A673 (cell line): Measurements from ENCODE around the gene MPHOSPH9. TPM values are rescaled to one million over a fixed set of nuclear protein-coding genes. Genes with fewer than 3 reads are reported as not detected.

ENCODE experiments used
- BruUV-seq: library from RNA; stranded (reverse); fragments of 400-500 nt; replicated peaks from 2 replicates; lab custom pipeline; 2021; lab: Mats Ljungman, UMichigan
- CTCF ChIA-PET: fragments of 300-600 bp; sonication (Branson Sonifier 250); formaldehyde crosslinking; loops from one replicate; lab custom pipeline; 2022; ENCODE audit warnings: antibody characterized with exemption; lab: Charles Lee
- POLR2A ChIA-PET: fragments of 300-600 bp; sonication (Branson Sonifier 250); formaldehyde crosslinking; loops from one replicate; lab custom pipeline; 2022; ENCODE audit warnings: antibody characterized with exemption; ENCODE audit not compliant: low non-redundant PET; lab: Charles Lee
- DNase-seq: peaks from one replicate; pipeline ENCODE4 v3.0.0-alpha.2; 2015; ENCODE audit warnings: low spot score
- H3K27ac ChIP-seq: fragments of 200-600 bp; sonication (generic); 2 replicates; pipeline ENCODE4 v1.5.1; 2016; ENCODE audit warnings: mixed run types, low read depth, mild to moderate bottlenecking, mixed read lengths, antibody characterized with exemption, low read length; ENCODE audit not compliant: poor library complexity, severe bottlenecking
- H3K27me3 ChIP-seq: fragments of 200-600 bp; sonication (generic); replicated peaks from 2 replicates; pipeline ENCODE4 v1.6.1; 2017; ENCODE audit warnings: mixed run types, low read depth, mild to moderate bottlenecking, mixed read lengths, antibody characterized with exemption, low read length; ENCODE audit not compliant: insufficient read depth, poor library complexity
- H3K36me3 ChIP-seq: fragments of 200-600 bp; sonication (generic); 2 replicates; pipeline ENCODE4 v1.6.1; 2016; ENCODE audit warnings: mixed run types, mild to moderate bottlenecking, mixed read lengths, antibody characterized with exemption, low read length; ENCODE audit not compliant: insufficient read depth, poor library complexity, severe bottlenecking
- H3K4me1 ChIP-seq: fragments of 200-600 bp; sonication (generic); 2 replicates; pipeline ENCODE4 v1.6.1; 2017; ENCODE audit warnings: mixed run types, mild to moderate bottlenecking, mixed read lengths, antibody characterized with exemption, low read length; ENCODE audit not compliant: insufficient read depth, poor library complexity, severe bottlenecking
- H3K4me3 ChIP-seq: fragments of 200-600 bp; sonication (generic); 2 replicates; pipeline ENCODE4 v1.5.1; 2016; ENCODE audit warnings: low read depth, mixed run types, mild to moderate bottlenecking, mixed read lengths, low read length; ENCODE audit not compliant: poor library complexity, severe bottlenecking
- H3K9me3 ChIP-seq: fragments of 200-600 bp; sonication (generic); 2 replicates; pipeline ENCODE4 v1.6.1; 2016; ENCODE audit warnings: mixed run types, low read depth, mild to moderate bottlenecking, mixed read lengths, antibody characterized with exemption, low read length; ENCODE audit not compliant: poor library complexity, severe bottlenecking
- CTCF ChIP-seq: fragments of 300-800, 200-600 bp; sonication (generic); conservative IDR thresholded peaks from 2 replicates; pipeline ENCODE4 v1.5.1; 2017; ENCODE audit warnings: low read depth, mild to moderate bottlenecking, antibody characterized with exemption, low read length, moderate library complexity, mixed read lengths
- EZH2 ChIP-seq: fragments of 200-600 bp; sonication (generic); IDR thresholded peaks from 2 replicates; pipeline ENCODE4 v1.6.1; 2017; ENCODE audit warnings: borderline replicate concordance, low read depth, mild to moderate bottlenecking, mixed read lengths, antibody characterized with exemption, low read length; ENCODE audit not compliant: poor library complexity, severe bottlenecking
- intact Hi-C: fragments of 100-400 bp; cut with micrococcal nuclease; formaldehyde crosslinking; loops from one replicate; pipeline ENCODE4 v1.10.0; 2022; ENCODE audit not compliant: unreplicated experiment
- total RNA-seq: library from RNA; stranded (reverse); gene quantifications from 2 replicates; pipeline ENCODE4 v1.2.3, GENCODE V29; 2021

The MPHOSPH9 gene
- total RNA-seq, 1 experiment from 2014 or later, result 80.8 TPM

DNA sequence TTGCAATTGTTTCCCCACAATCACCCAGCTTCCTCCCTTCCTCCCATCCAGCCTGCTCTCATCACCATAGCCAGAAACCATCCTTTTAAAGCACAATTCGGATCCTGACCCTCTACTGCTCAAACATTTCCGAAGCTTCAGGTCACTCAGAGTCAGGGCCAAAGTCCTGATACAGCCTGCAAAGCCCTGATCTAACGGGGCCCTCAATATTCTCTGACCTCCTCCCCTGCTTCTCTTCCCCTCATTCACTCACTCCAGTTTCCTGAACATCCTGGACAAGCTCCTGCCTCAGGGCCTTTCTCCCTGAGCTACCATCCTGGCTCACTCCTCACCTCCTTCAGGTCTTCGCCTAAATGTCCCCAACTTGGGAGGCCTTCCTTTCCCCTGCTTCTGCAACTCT is 128.1 kb downstream of the MPHOSPH9 start:
- ChIA-PET CTCF (no interaction called here), POLR2A (no interaction called here)
- H3K4me1 ChIP-seq, result peaks cover 12% of the 10 kb centered on the region
- no peak for DNase-seq
- H3K9me3 ChIP-seq, result no peaks in the 10 kb centered on the region
- no TSS peak for BruUV-seq
- H3K27ac ChIP-seq, result no peak overlapping the region
- H3K27me3 ChIP-seq, result no peaks in the 10 kb centered on the region
- H3K36me3 ChIP-seq, result no peaks in the 10 kb centered on the region
- TF ChIP-seq CTCF (no peak), EZH2 (no peak)
- intact Hi-C loops, result no loop called here
- H3K4me3 ChIP-seq, result no peak overlapping the region

Other genes starting within 250 kb of the MPHOSPH9 start
- gene PITPNM2, start 82.1 kb downstream of the MPHOSPH9 start, total RNA-seq, result 6.4 and 8.9 TPM in 2 replicates
- gene MTRFR, start 295 bp upstream of the MPHOSPH9 start, total RNA-seq, result 21.9 and 26.3 TPM in 2 replicates
- 136 and 140 TPM in 2 replicates for gene CDK2AP1, start 38.7 kb upstream of the MPHOSPH9 start, total RNA-seq
- gene SBNO1, start 131.7 kb upstream of the MPHOSPH9 start, total RNA-seq, result 54.9 and 58.6 TPM in 2 replicates
- 98.6 and 104 TPM in 2 replicates for gene KMT5A, start 151.0 kb upstream of the MPHOSPH9 start, total RNA-seq
- 1.7 and 1.9 TPM in 2 replicates for gene RILPL2, start 203.5 kb upstream of the MPHOSPH9 start, total RNA-seq
- gene SNRNP35, start 225.0 kb upstream of the MPHOSPH9 start, total RNA-seq, result 19.1 and 20.6 TPM in 2 replicates